ENCODE results near the gene MAPK6. TPM values are rescaled to one million over a fixed set of nuclear protein-coding genes. Genes with fewer than 3 reads are reported as not detected.

MAPK6 gene
- total RNA-seq, 1 donor from 2014 or later: 21.1 TPM

DNA sequence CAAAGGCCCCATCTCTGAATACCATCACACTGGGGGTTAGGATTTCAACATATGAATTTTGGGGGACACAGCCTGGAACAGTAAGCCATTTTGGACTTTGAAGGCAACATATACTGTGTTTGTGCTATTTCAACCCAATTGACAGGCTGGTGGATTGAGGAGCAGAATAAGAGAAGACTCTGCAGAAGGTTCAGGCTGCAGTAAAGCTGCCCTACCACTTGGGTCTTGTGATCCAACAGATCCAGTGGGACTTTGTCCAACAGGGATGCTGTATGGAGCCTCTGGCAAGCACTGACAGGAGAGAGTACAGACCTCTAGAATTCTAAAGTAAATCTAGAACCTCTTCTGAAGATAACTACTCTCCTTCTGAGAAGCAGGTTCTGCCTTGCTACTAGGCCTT, 94.7 kb downstream of the MAPK6 start:
- DNase-seq (no peak), ATAC-seq (no peak)
- Histone ChIP-seq H3K9me3 (no peaks in the 10 kb centered on the region), H3K4me1 (peaks cover 10% of the 10 kb centered on the region), H3K27me3 (ENCODE audit: low read depth) (peaks cover 33% of the 10 kb centered on the region), H3K27ac (no peak overlapping the region), H3K4me3 (no peak overlapping the region), H3K36me3 (no peaks in the 10 kb centered on the region)
- intact Hi-C loops (cut with DNase I): no loop called here
- TF ChIP-seq, protein P1, sequence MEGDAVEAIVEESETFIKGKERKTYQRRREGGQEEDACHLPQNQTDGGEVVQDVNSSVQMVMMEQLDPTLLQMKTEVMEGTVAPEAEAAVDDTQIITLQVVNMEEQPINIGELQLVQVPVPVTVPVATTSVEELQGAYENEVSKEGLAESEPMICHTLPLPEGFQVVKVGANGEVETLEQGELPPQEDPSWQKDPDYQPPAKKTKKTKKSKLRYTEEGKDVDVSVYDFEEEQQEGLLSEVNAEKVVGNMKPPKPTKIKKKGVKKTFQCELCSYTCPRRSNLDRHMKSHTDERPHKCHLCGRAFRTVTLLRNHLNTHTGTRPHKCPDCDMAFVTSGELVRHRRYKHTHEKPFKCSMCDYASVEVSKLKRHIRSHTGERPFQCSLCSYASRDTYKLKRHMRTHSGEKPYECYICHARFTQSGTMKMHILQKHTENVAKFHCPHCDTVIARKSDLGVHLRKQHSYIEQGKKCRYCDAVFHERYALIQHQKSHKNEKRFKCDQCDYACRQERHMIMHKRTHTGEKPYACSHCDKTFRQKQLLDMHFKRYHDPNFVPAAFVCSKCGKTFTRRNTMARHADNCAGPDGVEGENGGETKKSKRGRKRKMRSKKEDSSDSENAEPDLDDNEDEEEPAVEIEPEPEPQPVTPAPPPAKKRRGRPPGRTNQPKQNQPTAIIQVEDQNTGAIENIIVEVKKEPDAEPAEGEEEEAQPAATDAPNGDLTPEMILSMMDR (IDR thresholded peaks at IDR 0.05): no peak

DNA sequence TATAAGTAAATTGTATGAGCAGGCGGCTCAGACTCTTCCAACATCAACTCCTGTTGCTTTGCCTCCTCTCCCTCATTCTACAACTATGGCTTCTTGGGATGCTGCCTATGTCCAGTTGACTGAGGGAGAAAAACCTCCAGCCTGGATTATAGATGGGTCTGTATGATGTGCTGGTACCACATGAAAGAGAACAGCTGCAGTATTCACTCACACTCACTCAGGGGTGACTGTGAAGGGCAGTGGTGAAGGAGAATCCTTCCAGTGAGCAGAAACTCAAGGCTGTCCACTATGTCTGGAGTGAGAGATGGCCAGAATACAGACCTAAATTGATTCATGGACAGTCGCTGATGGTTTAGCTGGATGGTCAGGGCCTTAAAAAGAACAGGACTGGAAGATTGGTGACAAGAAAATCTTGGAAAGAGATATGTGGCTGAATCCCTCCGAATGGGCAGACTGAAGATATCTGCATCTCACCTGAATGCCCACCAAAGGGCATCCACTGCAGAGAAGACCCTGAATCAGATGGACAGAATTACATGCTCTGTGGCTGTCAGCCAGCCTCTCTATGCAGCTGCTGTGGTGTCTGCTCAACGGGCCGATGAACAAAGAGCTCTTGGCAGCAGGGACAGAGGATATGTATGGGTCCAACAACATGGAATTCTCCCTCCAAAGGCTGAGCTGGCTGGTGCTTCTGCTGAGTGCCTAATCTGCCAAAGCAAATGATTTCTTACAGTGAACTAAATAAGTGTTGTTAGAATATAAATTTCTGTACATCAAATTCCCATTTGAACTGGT, 95.4 kb downstream of the MAPK6 start:
- H3K4me1 ChIP-seq: peaks cover 10% of the 10 kb centered on the region
- TF ChIP-seq, protein P1 (IDR thresholded peaks at IDR 0.05): no peak
- H3K36me3 ChIP-seq: no peaks in the 10 kb centered on the region
- H3K9me3 ChIP-seq: no peaks in the 10 kb centered on the region
- ATAC-seq (no peak), DNase-seq (no peak)
- intact Hi-C loops (cut with DNase I): no loop called here
- H3K4me3 ChIP-seq: no peak overlapping the region
- no peak overlapping the region for H3K27ac ChIP-seq
- H3K27me3 ChIP-seq (ENCODE audit: low read depth): peaks cover 33% of the 10 kb centered on the region

DNA sequence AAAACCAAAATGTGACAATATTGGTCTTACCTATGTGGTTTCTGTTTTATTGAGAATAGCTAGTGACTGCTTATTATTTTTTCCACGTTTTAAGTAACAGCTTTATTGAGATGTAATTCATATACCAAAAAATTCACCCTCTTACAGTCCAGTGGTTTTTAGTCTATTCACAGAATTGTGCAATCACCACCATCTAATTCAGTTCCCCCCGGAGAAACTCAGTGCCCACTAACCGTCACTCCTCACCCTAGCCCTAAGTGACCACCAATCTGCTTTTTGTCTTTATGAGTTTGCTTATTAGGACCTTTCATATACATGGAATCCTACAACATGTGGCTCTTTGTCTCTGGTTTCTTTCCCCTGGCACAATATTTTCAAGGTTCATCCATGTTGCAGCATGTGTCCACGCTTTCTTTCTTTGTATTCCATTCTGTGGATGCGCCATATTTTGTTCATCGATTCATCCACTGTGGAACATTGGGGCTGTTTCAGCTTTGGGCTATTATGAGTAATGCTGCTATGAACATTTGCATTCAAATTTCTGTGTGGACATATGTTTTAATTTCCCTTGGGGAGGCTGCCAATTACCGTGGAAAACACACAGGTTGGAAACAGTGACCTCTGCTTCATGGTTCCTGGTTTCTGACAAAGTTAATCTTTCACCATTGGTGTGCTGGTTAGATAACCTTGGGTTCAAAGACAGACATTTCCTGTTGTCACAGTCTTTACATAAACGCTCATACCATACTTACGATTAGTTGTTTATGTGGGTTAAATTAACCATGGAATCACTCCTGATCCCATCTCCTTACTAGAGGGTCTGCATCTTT, 96.8 kb downstream of the MAPK6 start:
- no peak for DNase-seq
- intact Hi-C loops (cut with DNase I): no loop called here
- Histone ChIP-seq H3K27ac (no peak overlapping the region), H3K4me1 (peaks cover 10% of the 10 kb centered on the region), H3K36me3 (no peaks in the 10 kb centered on the region), H3K9me3 (no peaks in the 10 kb centered on the region), H3K27me3 (ENCODE audit: low read depth) (peaks cover 24% of the 10 kb centered on the region), H3K4me3 (no peak overlapping the region)
- TF ChIP-seq, protein P1 (IDR thresholded peaks at IDR 0.05): no peak
- no peak for ATAC-seq

Other genes starting within 250 kb of the MAPK6 start
- 73.7 TPM for gene TMOD3, start 189.6 kb upstream of the MAPK6 start, total RNA-seq
- gene LEO1, start 47.4 kb upstream of the MAPK6 start, total RNA-seq: 12.6 TPM
- gene BCL2L10, start 93.6 kb downstream of the MAPK6 start, total RNA-seq: not detected
- 14.1 TPM for gene GNB5, start 172.2 kb downstream of the MAPK6 start, total RNA-seq